ENCODE data around the gene COL1A1.

COL1A1 gene

GRCh38 chr17:50185631-50186471, 15.6 kb downstream of the COL1A1 start:
- no peak for FAIRE-seq

- no peak for FAIRE-seq
Measured at GRCh38 chr17:50184611-50185398, 16.6 kb downstream of the COL1A1 start.

GRCh38 chr17:50184064-50184463, 17.4 kb downstream of the COL1A1 start:
- no peak for FAIRE-seq

- no peak for FAIRE-seq
Measured at GRCh38 chr17:50183421-50183994, 17.9 kb downstream of the COL1A1 start.

GRCh38 chr17:50182783-50183420, 18.5 kb downstream of the COL1A1 start:
- no peak for FAIRE-seq

GRCh38 chr17:50181591-50182560, 19.6 kb downstream of the COL1A1 start:
- no peak for FAIRE-seq

GRCh38 chr17:50181144-50181543, 20.3 kb downstream of the COL1A1 start:
- no peak for FAIRE-seq

- FAIRE-seq: no peak
Measured at GRCh38 chr17:50180620-50181019, 20.8 kb downstream of the COL1A1 start.

GRCh38 chr17:50180111-50180510, 21.3 kb downstream of the COL1A1 start:
- no peak for FAIRE-seq

GRCh38 chr17:50177983-50178834, 23.2 kb downstream of the COL1A1 start:
- FAIRE-seq: no peak

GRCh38 chr17:50177476-50177875, 24.0 kb downstream of the COL1A1 start:
- FAIRE-seq: no peak

GRCh38 chr17:50176559-50177357, 24.7 kb downstream of the COL1A1 start:
- no peak for FAIRE-seq

- FAIRE-seq: no peak
Measured at GRCh38 chr17:50175035-50175807, 26.2 kb downstream of the COL1A1 start.

- no peak for FAIRE-seq
Measured at GRCh38 chr17:50174444-50174843, 27.0 kb downstream of the COL1A1 start.

GRCh38 chr17:50173335-50173941, 28.0 kb downstream of the COL1A1 start:
- FAIRE-seq: no peak

GRCh38 chr17:50172936-50173334, 28.5 kb downstream of the COL1A1 start:
- no peak for FAIRE-seq

- no peak for FAIRE-seq
Measured at GRCh38 chr17:50172130-50172529, 29.3 kb downstream of the COL1A1 start.

- FAIRE-seq: no peak
Measured at GRCh38 chr17:50171371-50172071, 29.9 kb downstream of the COL1A1 start.
